Stimulated activated CD8-positive, alpha-beta memory T cell treated with anti-CD3 and anti-CD28 coated beads, Interleukin-2, amount 100 ng/mL, for 48 hours (primary cell): ENCODE data around the gene DIP2A.

ENCODE experiments used
- DNase-seq, 2 donors: peaks; one replicate each; pipeline ENCODE4 v3.0.0-alpha.2; 2020; ENCODE audit warnings: low read depth in 2 of 2

DIP2A gene

DNA sequence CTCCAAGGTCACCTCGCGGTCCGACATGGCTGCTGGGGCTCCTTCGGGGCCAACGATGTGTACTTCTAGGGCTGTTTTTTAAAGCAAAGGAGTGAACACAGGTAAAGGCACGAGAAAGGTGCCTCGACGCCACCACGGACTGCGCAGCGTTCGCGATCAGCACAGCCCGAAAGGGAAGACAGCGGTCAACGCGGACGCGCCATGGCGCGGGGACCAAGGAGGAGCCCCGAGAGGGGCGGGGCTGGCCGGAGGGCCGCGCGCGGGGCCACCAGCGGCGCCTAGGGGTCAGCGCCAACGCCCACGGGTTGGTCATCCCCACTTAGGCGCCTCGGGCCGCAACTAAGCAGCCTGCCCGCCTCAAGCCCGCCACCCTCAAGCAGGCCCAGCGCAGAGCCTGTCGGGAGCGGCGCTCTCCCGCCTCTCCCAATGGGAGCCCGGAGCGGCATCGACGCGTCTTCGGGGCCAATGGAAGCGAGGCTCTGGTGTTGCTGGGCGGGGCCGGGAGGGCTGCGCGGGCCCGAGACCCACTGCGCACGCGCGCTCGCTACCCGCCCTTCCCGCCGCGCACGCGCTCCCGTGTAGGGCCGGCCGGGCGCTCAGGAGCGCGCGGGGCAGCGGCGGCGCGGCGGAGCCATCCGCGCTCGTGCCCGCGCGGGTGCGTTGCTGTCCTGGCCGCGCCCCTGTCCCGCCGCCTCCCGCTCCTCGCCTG is at the start of gene DIP2A:
TSS of gene DIP2A (plus strand) at position 577 of the 709 bp plus-strand sequence. CDS start 241 bp downstream, outside the sequence.
- DNase-seq, result peak; percentile 89 to 90

DNA sequence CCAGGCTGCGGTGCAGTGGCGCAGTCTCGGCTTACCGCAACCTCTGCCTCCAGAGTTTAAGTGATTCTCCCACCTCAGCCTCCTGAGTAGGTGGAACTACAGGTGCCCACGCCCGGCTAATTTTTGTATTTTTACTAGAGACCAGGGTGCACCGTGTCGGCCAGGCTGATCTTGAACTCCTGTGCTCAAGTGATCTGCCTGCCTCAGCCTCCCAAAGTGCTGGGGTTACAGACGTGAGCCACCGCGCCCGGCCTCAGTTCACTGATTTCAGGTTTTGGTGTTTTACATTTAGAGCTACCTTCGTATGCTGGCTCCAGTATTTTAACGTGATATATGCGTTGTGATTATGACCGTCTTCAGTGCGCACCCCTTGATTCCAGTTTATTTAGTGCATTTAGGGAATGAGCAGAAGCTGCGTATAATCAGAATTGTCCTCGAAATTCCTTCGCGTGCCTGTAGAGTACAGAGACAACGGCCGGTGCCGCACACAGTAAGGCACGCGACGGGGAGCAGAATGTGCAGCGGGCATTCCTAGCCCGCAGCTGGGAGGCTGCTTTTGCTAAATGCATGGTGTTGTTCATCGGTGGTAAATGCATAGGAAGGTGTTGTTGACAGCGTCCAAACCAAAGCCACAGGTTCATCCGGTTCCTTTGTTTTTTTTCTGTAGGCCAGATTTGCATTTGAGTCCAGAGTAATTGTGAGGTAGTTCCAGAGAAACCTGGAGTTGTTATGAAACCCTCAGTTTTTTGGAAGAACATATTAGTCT is 48.9 kb upstream of the DIP2A start:
- no peak for DNase-seq

GRCh38 chr21:46410516-46410915 is 48.2 kb upstream of the DIP2A start:
- DNase-seq, result no peak

GRCh38 chr21:46411236-46411635 is 47.5 kb upstream of the DIP2A start:
- no peak for DNase-seq

- DNase-seq, result no peak
Measured at GRCh38 chr21:46411691-46412090, 47.0 kb upstream of the DIP2A start.

DNA sequence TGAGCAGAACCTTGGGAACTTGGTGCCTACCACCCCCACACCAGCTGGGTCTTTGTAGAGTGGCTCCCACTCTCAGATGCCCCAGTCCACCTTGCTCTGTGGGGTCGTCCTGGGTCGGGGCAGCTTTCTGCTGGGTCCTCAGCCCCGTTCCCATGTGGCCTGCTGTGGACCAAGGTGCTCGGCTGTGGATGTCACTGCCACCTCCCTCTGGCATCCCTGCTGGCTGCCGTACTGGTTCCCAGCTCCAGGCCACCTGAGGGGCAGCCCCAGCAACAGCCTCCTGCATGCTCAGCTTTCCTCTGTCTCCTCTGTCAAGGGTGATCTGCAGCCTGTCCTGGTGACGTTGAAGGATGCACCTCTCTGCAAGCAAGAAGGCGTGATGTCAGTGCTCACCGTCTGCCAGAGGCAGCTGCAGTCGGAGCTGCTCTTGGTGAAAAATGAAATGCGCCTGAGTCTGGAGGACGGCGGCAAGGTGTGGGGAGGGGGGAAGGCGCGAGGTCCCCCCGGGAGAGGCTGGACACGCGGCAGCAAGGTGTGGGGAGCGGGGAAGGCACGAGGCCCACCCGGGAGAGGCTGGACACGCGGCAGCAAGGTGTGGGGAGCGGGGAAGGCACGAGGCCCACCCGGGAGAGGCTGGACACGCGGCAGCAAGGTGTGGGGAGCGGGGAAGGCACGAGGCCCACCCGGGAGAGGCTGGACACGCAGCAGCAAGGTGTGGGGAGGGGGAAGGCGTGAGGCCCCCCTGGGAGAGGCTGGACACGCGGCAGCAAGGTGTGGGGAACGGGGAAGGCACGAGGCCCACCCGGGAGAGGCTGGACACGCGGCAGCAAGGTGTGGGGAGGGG is 45.9 kb upstream of the DIP2A start:
- no peak for DNase-seq

GRCh38 chr21:46413365-46413696 is 45.4 kb upstream of the DIP2A start:
- DNase-seq, result no peak

DNA sequence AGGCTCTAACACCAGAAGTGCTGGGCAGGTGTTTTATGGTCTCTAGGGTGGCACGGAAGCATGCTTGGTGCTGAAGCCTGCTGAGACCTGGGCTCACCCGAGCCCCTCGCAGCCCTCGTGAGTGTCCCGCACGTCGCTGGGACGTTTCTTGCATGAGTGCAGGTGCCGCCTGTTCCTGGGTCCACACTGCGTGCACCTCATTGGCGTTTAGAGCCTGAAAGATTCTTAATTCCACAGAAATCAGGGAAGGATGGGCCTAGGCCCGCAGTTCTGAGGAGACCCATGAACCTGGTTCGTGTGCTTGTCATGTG is 43.8 kb upstream of the DIP2A start:
- no peak for DNase-seq

GRCh38 chr21:46416551-46416950 is 42.1 kb upstream of the DIP2A start:
- no peak for DNase-seq

DNA sequence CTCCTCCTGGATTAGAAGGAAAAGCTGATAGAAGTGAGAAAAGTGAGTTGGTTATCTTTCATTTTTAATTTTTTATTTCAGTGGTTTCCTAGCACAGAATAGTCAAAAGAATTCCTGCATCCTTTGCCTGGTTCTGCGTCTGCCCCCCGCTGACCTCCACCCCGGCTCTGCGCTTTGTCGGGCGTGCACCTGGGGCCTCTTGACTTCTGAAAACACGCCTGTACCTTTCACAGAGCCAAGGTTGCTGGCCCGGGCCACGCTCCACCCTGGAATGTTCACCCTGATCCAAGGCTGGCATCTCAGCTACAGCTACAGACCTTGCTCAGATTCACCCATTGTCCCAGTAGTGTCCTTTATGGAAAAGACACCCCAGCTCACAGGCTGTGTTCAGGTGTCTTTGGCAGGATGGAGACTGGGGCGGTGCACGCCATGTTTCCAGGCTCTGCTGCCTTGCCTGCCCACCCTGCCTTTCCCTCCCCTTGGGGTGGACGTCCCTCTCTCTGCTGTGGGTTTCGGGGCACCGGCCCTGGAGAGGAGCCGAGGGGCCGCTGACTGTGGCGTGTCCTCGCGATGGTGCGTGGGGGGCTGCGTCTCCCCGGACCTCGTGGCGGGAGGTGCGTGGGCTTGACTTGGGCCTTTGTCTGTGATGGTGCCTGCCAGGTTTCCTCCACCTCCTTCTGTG is 40.3 kb upstream of the DIP2A start:
- no peak for DNase-seq

GRCh38 chr21:46420241-46421190 is 38.2 kb upstream of the DIP2A start:
- DNase-seq, result no peak

DNA sequence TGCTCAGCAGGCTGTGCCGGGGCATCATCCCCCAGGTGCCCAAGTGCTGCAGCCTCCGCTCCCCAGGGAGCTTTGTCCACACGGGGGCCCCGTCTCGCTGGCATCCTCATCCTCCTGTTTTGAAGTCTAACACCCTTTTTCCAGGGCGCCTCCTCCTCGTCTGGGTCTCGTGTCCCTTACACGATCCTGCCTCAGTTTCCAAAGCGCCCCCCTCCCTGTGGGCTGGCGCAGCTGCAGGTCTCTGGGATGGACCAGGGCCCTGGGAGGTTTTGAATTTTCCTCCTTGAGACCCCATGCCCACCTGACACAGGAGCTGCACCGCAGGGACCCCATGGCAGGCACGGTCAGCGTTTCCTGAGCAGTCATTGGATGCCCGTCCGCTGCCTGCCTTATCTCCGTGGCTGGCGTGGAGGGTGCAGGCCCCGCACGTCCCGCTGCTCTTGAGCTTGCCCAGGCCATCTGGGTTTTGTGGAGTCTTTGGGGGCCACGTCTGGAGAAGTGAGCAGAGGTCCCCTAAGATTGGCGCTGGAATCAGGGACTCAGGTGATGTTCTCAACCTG is 37.4 kb upstream of the DIP2A start:
- no peak for DNase-seq

GRCh38 chr21:46421756-46422555 is 36.7 kb upstream of the DIP2A start:
- no peak for DNase-seq

DNA sequence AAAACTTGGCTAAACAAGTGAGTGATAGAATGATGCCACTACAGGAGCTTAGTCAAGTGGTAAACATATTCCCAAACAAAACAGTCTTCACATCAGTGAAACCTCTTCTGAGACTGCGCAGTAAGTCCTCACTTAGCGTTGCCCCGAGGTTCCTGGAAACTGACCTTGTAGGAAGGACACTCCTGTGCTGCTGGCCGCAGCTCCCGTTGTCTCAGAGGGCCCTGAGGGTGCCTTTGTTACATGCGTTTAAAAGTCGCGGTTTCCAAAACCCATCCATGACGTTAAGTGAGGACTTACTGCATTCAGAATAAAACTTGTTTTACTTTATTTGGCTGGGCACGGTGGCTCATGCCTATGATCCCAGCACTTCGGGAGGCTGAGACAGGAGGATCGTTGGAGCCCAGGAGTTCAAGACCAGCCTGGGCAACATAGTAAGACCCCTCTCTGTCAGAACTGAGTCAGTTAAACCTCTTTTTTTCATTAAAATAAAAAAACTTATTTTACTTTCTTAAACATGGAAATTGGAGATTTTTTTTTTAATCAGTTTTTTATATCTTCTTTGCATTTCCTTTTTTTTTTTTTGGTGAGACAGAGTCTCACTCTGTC is 36.0 kb upstream of the DIP2A start:
- no peak for DNase-seq

GRCh38 chr21:46423546-46424038 is 35.1 kb upstream of the DIP2A start:
- no peak for DNase-seq

- DNase-seq, result no peak
Measured at GRCh38 chr21:46424039-46424591, 34.6 kb upstream of the DIP2A start.

GRCh38 chr21:46424621-46425020 is 34.1 kb upstream of the DIP2A start:
- DNase-seq, result no peak

- no peak for DNase-seq
Measured at GRCh38 chr21:46425041-46425440, 33.6 kb upstream of the DIP2A start.

DNA sequence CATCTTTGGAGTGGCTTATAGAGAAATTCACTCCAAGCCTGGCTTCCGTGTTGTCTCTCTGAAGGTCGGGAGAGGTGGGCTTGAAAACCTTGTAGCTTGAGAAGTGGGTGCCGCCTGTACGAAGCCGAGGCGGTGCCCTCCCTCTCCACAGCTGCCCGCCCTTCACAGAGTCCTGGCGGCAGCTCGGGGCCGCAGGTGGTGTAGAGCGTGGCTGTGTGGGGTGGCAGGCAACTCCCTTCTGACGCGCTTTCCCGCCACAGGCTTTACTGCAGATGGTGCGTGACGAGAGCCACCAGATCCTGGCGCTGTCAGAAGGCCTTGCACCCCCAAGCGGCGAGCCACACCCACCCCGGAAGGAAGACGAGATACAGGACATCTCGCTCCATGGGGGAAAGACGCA is 33.1 kb upstream of the DIP2A start:
- peak; percentile 48 to 56 for DNase-seq
